ENCODE results near the gene ZNF816. TPM values are rescaled to one million over a fixed set of nuclear protein-coding genes. Genes with fewer than 3 reads are reported as not detected.
"Not testable (repeated sequence)": the region's sequence is repeated elsewhere in the genome, so short reads cannot be mapped to it uniquely, and the experiment has no call there.

ZNF816 gene
- total RNA-seq, 4 donors from 2014 or later: 6.3 to 17.5 (median 12.2) TPM

DNA sequence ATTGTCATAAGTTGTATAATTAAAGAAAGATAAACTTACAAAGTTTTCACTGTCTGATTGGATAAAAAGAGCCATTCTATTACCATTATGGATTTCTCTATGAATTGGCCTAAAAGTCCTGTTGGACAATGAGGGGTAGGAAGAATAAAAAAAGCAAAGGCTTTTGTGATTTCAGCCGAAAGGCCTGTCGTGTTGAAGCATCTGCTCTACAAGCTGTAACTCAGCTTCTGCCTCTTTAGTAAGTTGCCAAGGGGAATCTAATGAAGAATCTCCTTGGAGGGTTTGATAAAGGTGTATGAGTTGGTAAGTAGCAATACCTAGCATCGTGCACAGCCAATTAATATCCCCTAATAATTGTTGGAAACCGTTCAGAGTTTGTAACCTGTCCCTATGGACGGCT is 25.8 kb upstream of the ZNF816 start:
- Histone ChIP-seq H3K4me3 (replicated peaks in 1 of 3) (no peak overlapping the region), H3K4me1 (peaks cover 0 to 4% of the 10 kb centered on the region in 2 donors), H3K36me3 (peaks cover 5 to 6% of the 10 kb centered on the region in 2 donors), H3K27ac (no peak overlapping the region), H3K27me3 (no peaks in the 10 kb centered on the region), H3K9me3 (no peaks in the 10 kb centered on the region)
- WGBS, 2 donors: 84 to 88% methylated on average over 5 of the region's 5 CpGs
- intact Hi-C loops (cut with DNase I): no loop called here
- TF ChIP-seq CTCF (IDR thresholded peaks at IDR 0.05) (no peak), POLR2A (IDR thresholded peaks at IDR 0.05) (no peak)
- no peak for DNase-seq

DNA sequence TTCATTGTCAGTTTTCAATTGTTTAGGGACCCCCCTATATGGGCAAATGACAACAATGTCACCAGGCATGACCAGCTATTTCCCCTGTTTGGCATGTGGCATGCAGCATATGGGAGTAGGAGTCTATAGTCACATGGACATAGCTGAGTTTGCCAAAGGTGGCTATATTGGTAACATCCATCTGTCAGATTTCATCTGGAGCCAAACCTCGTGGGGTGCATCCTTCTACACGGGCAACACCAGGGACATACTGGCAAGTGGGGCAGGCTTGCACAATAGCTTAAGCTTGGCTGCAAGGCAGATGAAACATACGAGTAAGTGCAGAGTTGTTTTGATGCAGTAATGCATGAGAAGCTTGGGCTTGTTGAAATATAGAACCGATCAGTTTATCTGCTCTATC is 24.5 kb upstream of the ZNF816 start:
- peaks cover 0 to 4% of the 10 kb centered on the region in 2 donors for H3K4me1 ChIP-seq
- peaks cover 5 to 6% of the 10 kb centered on the region in 2 donors for H3K36me3 ChIP-seq
- no peaks in the 10 kb centered on the region for H3K9me3 ChIP-seq
- H3K27ac ChIP-seq: no peak overlapping the region
- intact Hi-C loops (cut with DNase I): no loop called here
- no peak overlapping the region for H3K4me3 ChIP-seq (replicated peaks in 1 of 3)
- no peak for DNase-seq
- no peaks in the 10 kb centered on the region for H3K27me3 ChIP-seq
- TF ChIP-seq CTCF (IDR thresholded peaks at IDR 0.05): no peak
- TF ChIP-seq POLR2A (IDR thresholded peaks at IDR 0.05): no peak
- 90 to 96% methylated on average over 4 of the region's 4 CpGs for WGBS, 2 donors

DNA sequence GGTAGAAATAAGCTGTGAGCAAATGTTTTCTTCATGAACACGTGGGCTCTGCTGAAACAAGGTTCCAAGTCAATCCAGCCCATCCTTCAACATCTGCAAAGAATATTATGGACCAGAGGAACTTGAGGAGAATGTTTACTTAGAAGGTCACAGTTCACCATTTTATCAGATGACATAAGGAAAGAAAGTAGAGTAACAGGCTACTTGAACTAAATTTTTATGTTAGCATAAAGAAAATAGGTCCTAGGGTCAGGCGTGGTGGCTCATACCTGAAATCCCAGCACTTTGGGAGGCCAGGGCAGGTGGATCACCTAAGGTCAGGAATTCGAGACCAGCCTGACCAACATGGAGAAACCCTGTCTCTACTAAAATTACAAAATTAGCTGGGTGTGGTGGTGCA is 20.5 kb upstream of the ZNF816 start:
- H3K27me3 ChIP-seq; intact Hi-C loops (cut with DNase I); H3K4me3 ChIP-seq (replicated peaks in 1 of 3); H3K36me3 ChIP-seq; H3K9me3 ChIP-seq; H3K4me1 ChIP-seq; DNase-seq; H3K27ac ChIP-seq: not testable (repeated sequence)
- WGBS, 2 donors: 82 to 94% methylated on average over 3 of the region's 3 CpGs

DNA sequence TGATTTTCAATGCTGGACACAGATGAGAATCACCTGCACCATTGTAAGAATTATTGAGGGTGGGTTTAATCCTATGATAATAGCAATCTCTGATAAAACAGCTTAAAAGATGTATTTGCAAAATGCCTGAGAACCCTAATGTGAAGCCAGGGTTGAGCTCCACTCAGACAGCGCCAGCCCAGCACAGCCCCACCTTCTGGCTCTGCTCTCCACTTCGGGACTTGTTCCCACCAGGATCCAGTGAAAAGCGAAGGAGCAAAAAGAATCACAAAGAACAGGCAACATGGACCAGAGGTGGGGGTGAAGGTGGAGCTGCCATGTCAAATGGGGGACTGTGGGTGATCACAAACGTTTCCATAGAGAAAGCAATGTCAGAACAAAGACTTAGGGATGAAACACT is 18.6 kb upstream of the ZNF816 start:
- H3K27me3 ChIP-seq: no peaks in the 10 kb centered on the region
- H3K36me3 ChIP-seq: peaks cover 5 to 6% of the 10 kb centered on the region in 2 donors
- 44 to 50% methylated on average over 4 of the region's 4 CpGs for WGBS, 2 donors
- DNase-seq: no peak
- H3K27ac ChIP-seq: no peak overlapping the region
- TF ChIP-seq POLR2A (IDR thresholded peaks at IDR 0.05): no peak
- TF ChIP-seq CTCF (IDR thresholded peaks at IDR 0.05): no peak
- H3K4me3 ChIP-seq (replicated peaks in 1 of 3): no peak overlapping the region
- H3K4me1 ChIP-seq: no peaks in the 10 kb centered on the region
- H3K9me3 ChIP-seq: no peaks in the 10 kb centered on the region
- intact Hi-C loops (cut with DNase I): no loop called here

GRCh38 chr19:52967772-52968171 is 5.1 kb upstream of the ZNF816 start:
- 96 to 97% methylated on average over 2 of the region's 2 CpGs for WGBS, 2 donors
- no peak overlapping the region for H3K4me3 ChIP-seq (replicated peaks in 1 of 3)
- H3K9me3 ChIP-seq: no peaks in the 10 kb centered on the region
- peaks cover 4% of the 10 kb centered on the region in 2 donors for H3K4me1 ChIP-seq
- H3K27ac ChIP-seq: no peak overlapping the region
- H3K27me3 ChIP-seq: no peaks in the 10 kb centered on the region
- intact Hi-C loops (cut with DNase I): no loop called here
- H3K36me3 ChIP-seq: no peaks in the 10 kb centered on the region
- TF ChIP-seq POLR2A (IDR thresholded peaks at IDR 0.05) (no peak), CTCF (IDR thresholded peaks at IDR 0.05) (no peak)
- DNase-seq: no peak

DNA sequence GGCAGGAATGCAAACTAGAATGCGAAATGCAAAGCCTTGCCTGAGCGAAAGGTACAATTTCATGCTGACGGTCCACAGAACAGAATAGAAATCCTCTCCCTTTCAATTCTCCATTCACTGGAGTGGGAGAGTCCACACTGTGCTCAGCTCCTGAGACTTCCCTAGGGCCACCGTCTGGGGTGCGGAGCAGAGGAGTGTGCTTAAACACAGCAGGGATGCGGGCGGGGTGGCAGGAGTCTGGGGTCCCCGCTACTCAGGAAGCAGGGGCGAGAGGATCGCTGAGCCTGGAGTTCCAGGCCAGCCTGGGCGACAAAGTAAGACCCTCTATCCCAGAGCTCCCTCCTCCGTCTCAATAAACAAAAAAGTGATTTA is 552 bp upstream of the ZNF816 start:
- TF ChIP-seq CTCF (IDR thresholded peaks at IDR 0.05): no peak
- no peak for TF ChIP-seq POLR2A (IDR thresholded peaks at IDR 0.05)
- H3K27ac ChIP-seq: peak overlapping the region; percentile 37 to 67 (median 44)
- H3K9me3 ChIP-seq: no peaks in the 10 kb centered on the region
- intact Hi-C loops (cut with DNase I): no loop called here
- WGBS, 2 donors: 2% methylated on average over 12 of the region's 12 CpGs
- DNase-seq: peak; percentile 14 to 29
- H3K4me3 ChIP-seq (replicated peaks in 1 of 3): peak overlapping the region; percentile 14 to 61 (median 47)
- H3K36me3 ChIP-seq: no peaks in the 10 kb centered on the region
- H3K27me3 ChIP-seq: no peaks in the 10 kb centered on the region
- peaks cover 8 to 12% of the 10 kb centered on the region in 2 donors for H3K4me1 ChIP-seq
